H9 (cell line): ENCODE results near the gene GNPTAB. TPM values are rescaled to one million over a fixed set of nuclear protein-coding genes. Genes with fewer than 3 reads are reported as not detected.

Experiments
- DNase-seq: peaks from one replicate; pipeline ENCODE4 v3.0.0-alpha.2; 2017
- H2AFZ ChIP-seq: one replicate; pipeline ENCODE4 v1.6.1; 2013; ENCODE audit warnings: mild to moderate bottlenecking, low read length, control low read depth, moderate library complexity
- H2AK5ac ChIP-seq: 2 replicates; pipeline ENCODE4 v1.6.1; 2013; ENCODE audit warnings: low read length, control low read depth, mixed read lengths; ENCODE audit not compliant: insufficient read length
- H2BK120ac ChIP-seq: one replicate; pipeline ENCODE4 v1.6.1; 2013; ENCODE audit warnings: low read depth, mild to moderate bottlenecking, low read length, control low read depth, inconsistent platforms; ENCODE audit not compliant: poor library complexity, severe bottlenecking
- H2BK12ac ChIP-seq: 2 replicates; pipeline ENCODE4 v1.6.1; 2013; ENCODE audit warnings: low read length, control low read depth, mixed read lengths, low read depth; ENCODE audit not compliant: insufficient read length
- H2BK15ac ChIP-seq: 2 replicates; pipeline ENCODE4 v1.6.1; 2013; ENCODE audit warnings: low read depth, low read length, control low read depth
- H2BK20ac ChIP-seq: one replicate; pipeline ENCODE4 v1.6.1; 2013; ENCODE audit warnings: low read depth, mild to moderate bottlenecking, low read length, control low read depth, inconsistent platforms; ENCODE audit not compliant: poor library complexity, severe bottlenecking
- H2BK5ac ChIP-seq: 2 replicates; pipeline ENCODE4 v1.6.1; 2013; ENCODE audit warnings: low read length, control low read depth, mixed read lengths; ENCODE audit not compliant: insufficient read length
- H3K14ac ChIP-seq: 2 replicates; pipeline ENCODE4 v1.6.1; 2013; ENCODE audit warnings: low read length, control low read depth; ENCODE audit not compliant: insufficient read depth
- H3K18ac ChIP-seq: 2 replicates; pipeline ENCODE4 v1.6.1; 2013; ENCODE audit warnings: low read depth, mild to moderate bottlenecking, mixed read lengths, low read length, control low read depth; ENCODE audit not compliant: insufficient read length
- H3K23ac ChIP-seq: 2 replicates; pipeline ENCODE4 v1.6.1; 2013; ENCODE audit warnings: low read length, control low read depth, mixed read lengths, low read depth; ENCODE audit not compliant: insufficient read length
- H3K23me2 ChIP-seq: 2 replicates; pipeline ENCODE4 v1.6.1; 2013; ENCODE audit warnings: low read depth, mild to moderate bottlenecking, mixed read lengths, low read length, control low read depth; ENCODE audit not compliant: insufficient read length, poor library complexity, severe bottlenecking
- H3K27ac ChIP-seq: 2 replicates; pipeline ENCODE4 v1.5.1; 2013; ENCODE audit warnings: low read length, control low read depth, mixed read lengths, low read depth; ENCODE audit not compliant: insufficient read length
- H3K27me3 ChIP-seq: 2 replicates; pipeline ENCODE4 v1.6.1; 2013; ENCODE audit warnings: low read length, control low read depth, inconsistent platforms; ENCODE audit not compliant: insufficient read depth
- H3K4ac ChIP-seq: 2 replicates; pipeline ENCODE4 v1.6.1; 2013; ENCODE audit warnings: low read depth, mild to moderate bottlenecking, control low read depth, inconsistent platforms, low read length, moderate library complexity
- H3K4me1 ChIP-seq: 2 replicates; pipeline ENCODE4 v1.6.1; 2013; ENCODE audit warnings: low read length, control low read depth, inconsistent platforms; ENCODE audit not compliant: insufficient read depth
- H3K4me2 ChIP-seq: 2 replicates; pipeline ENCODE4 v1.6.1; 2013; ENCODE audit warnings: low read length, control low read depth, mixed read lengths; ENCODE audit not compliant: insufficient read length, insufficient read depth
- H3K56ac ChIP-seq: 2 replicates; pipeline ENCODE4 v1.6.1; 2013; ENCODE audit warnings: low read depth, mild to moderate bottlenecking, mixed read lengths, low read length, control low read depth; ENCODE audit not compliant: insufficient read length
- H3K79me1 ChIP-seq: 2 replicates; pipeline ENCODE4 v1.6.1; 2013; ENCODE audit warnings: low read depth, mild to moderate bottlenecking, moderate library complexity, low read length, control low read depth, inconsistent platforms; ENCODE audit not compliant: insufficient read depth, poor library complexity, severe bottlenecking
- H3K79me2 ChIP-seq: 2 replicates; pipeline ENCODE4 v1.6.1; 2013; ENCODE audit warnings: low read length, control low read depth, inconsistent platforms; ENCODE audit not compliant: insufficient read depth
- H3K9ac ChIP-seq: 2 replicates; pipeline ENCODE4 v1.6.1; 2013; ENCODE audit warnings: low read length, control low read depth, mixed read lengths; ENCODE audit not compliant: insufficient read length; ENCODE audit errors: extremely low read depth
- H3K9me3 ChIP-seq: one replicate; pipeline ENCODE4 v1.6.1; 2013; ENCODE audit warnings: low read depth, low read length, inconsistent platforms; ENCODE audit not compliant: control insufficient read depth
- H3T11ph ChIP-seq: one replicate; pipeline ENCODE4 v1.6.1; 2013; ENCODE audit warnings: mild to moderate bottlenecking, low read length, control low read depth, inconsistent platforms
- H4K20me1 ChIP-seq: one replicate; pipeline ENCODE4 v1.6.1; 2013; ENCODE audit not compliant: control insufficient read depth, insufficient read length, insufficient read depth
- H4K5ac ChIP-seq: 2 replicates; pipeline ENCODE4 v1.6.1; 2013; ENCODE audit warnings: low read depth, mild to moderate bottlenecking, mixed read lengths, low read length, control low read depth; ENCODE audit not compliant: insufficient read length
- H4K8ac ChIP-seq: replicated peaks from 2 replicates; pipeline ENCODE4 v1.6.1; 2013; ENCODE audit warnings: low read length, control low read depth, mixed read lengths, low read depth; ENCODE audit not compliant: insufficient read length
- H4K91ac ChIP-seq: 2 replicates; pipeline ENCODE4 v1.6.1; 2013; ENCODE audit warnings: low read depth, mild to moderate bottlenecking, moderate library complexity, mixed read lengths, low read length, control low read depth; ENCODE audit not compliant: insufficient read length
- H3K27ac Mint-ChIP-seq, 3 experiments: 2 replicates in 2 of 3; 3 replicates in 1 of 3; pipeline ENCODE4 v1.8.0; 2020 to 2021; ENCODE audit warnings: mixed read lengths in 3 of 3, mild to moderate bottlenecking in 1 of 3, moderate library complexity in 1 of 3
- H3K27me3 Mint-ChIP-seq: 2 replicates; pipeline ENCODE4 v1.8.0; 2021; ENCODE audit warnings: low read depth, mild to moderate bottlenecking, moderate library complexity, mixed read lengths
- H3K36me3 Mint-ChIP-seq, 3 experiments: 2 replicates in 2 of 3; 3 replicates in 1 of 3; pipeline ENCODE4 v1.8.0; 2020 to 2021; ENCODE audit warnings: low read depth in 3 of 3, mixed read lengths in 3 of 3; ENCODE audit not compliant: insufficient read depth in 1 of 3
- H3K4me1 Mint-ChIP-seq, 2 experiments: 2 replicates each; pipeline ENCODE4 v1.8.0; 2020; ENCODE audit warnings: mixed read lengths in 2 of 2
- H3K4me3 Mint-ChIP-seq, 2 experiments: 2 replicates in 1 of 2; 3 replicates in 1 of 2; pipeline ENCODE4 v1.8.0; 2020 to 2021; ENCODE audit warnings: mild to moderate bottlenecking in 2 of 2, mixed read lengths in 2 of 2, moderate library complexity in 1 of 2
- H3K9me3 Mint-ChIP-seq, 2 experiments: 2 replicates in 1 of 2; 3 replicates in 1 of 2; pipeline ENCODE4 v1.8.0; 2020; ENCODE audit warnings: mild to moderate bottlenecking in 2 of 2, mixed read lengths in 2 of 2, moderate library complexity in 1 of 2
- WGBS: extraction: QIAGEN DNeasy Blood & Tissue Kit; methylation state at CpG from one replicate; pipeline ENCODE4 v1.1.7; 2013; ENCODE audit warnings: missing lambda C conversion rate, low lambda C conversion rate, mixed read lengths; ENCODE audit not compliant: insufficient read length; ENCODE audit errors: extremely low coverage; 5-methylcytosine and 5-hydroxymethylcytosine counted together
- total RNA-seq: library from RNA; stranded (reverse); gene quantifications from 2 replicates; pipeline ENCODE4 v1.2.1, GENCODE V29; 2021
- TF ChIP-seq, protein P1 (sequence below): fragments of 200-600 bp; sonication (generic); conservative IDR thresholded peaks from 3 replicates; pipeline ENCODE4 v1.8.0; 2021; ENCODE audit warnings: antibody characterized with exemption, mild to moderate bottlenecking

The GNPTAB gene
- total RNA-seq, 1 experiment from 2014 or later: 44.3 TPM

DNA sequence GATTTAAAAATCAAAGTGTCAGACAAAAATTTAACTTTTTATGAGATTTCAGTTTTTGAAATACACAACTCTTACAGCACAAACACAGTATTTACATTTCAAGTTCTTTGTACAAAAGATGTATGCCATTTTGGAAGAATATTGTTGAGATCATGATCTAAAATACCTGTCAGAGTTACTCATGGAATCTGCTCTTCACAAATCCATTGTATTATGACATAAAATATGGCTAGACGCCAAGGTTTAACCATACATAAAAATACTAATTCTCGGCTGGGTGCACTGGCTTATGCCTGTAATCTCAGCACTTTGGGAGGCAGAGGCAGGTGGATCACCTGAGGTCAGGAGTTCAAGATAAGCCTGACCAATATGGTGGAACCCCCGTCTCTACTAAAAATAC lies 85.3 kb downstream of the GNPTAB start:
- Histone ChIP-seq H3K9ac (no peak overlapping the region), H2AK5ac (no peak overlapping the region), H3K79me1 (no peaks in the 10 kb centered on the region), H2BK120ac (no peak overlapping the region), H3K79me2 (no peaks in the 10 kb centered on the region), H3K18ac (no peak overlapping the region), H3K4me1 (no peaks in the 10 kb centered on the region), H3K4ac (no peak overlapping the region), H2BK15ac (no peak overlapping the region), H4K91ac (no peak overlapping the region), H3K4me2 (no peak overlapping the region), H3T11ph (no peak overlapping the region), H2BK12ac (no peak overlapping the region), H4K20me1 (no peaks in the 10 kb centered on the region), H3K56ac (no peak overlapping the region), H3K27me3 (no peaks in the 10 kb centered on the region), H4K5ac (no peak overlapping the region), H2BK20ac (no peak overlapping the region), H3K23ac (no peak overlapping the region), H4K8ac (no peak overlapping the region), H3K9me3 (no peaks in the 10 kb centered on the region), H2BK5ac (no peak overlapping the region), H3K27ac (no peak overlapping the region), H3K23me2 (no peaks in the 10 kb centered on the region), H2AFZ (no peak overlapping the region), H3K14ac (no peak overlapping the region)
- TF ChIP-seq, protein P1, sequence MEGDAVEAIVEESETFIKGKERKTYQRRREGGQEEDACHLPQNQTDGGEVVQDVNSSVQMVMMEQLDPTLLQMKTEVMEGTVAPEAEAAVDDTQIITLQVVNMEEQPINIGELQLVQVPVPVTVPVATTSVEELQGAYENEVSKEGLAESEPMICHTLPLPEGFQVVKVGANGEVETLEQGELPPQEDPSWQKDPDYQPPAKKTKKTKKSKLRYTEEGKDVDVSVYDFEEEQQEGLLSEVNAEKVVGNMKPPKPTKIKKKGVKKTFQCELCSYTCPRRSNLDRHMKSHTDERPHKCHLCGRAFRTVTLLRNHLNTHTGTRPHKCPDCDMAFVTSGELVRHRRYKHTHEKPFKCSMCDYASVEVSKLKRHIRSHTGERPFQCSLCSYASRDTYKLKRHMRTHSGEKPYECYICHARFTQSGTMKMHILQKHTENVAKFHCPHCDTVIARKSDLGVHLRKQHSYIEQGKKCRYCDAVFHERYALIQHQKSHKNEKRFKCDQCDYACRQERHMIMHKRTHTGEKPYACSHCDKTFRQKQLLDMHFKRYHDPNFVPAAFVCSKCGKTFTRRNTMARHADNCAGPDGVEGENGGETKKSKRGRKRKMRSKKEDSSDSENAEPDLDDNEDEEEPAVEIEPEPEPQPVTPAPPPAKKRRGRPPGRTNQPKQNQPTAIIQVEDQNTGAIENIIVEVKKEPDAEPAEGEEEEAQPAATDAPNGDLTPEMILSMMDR: no peak
- peaks cover 4% of the 10 kb centered on the region in 2 experiments for H3K4me1 Mint-ChIP-seq
- no peak overlapping the region for H3K4me3 Mint-ChIP-seq
- peaks cover 0 to 40% (median 38%) of the 10 kb centered on the region in 3 experiments; a peak in 5 of 7 replicates for H3K36me3 Mint-ChIP-seq
- no peaks in the 10 kb centered on the region for H3K9me3 Mint-ChIP-seq
- WGBS: no CpG with 5 or more reads among the region's 3 CpGs
- H3K27me3 Mint-ChIP-seq: no peaks in the 10 kb centered on the region
- no peak overlapping the region for H3K27ac Mint-ChIP-seq
- DNase-seq: no peak
